ENCODE results near the gene OR6C65. TPM values are rescaled to one million over a fixed set of nuclear protein-coding genes. Genes with fewer than 3 reads are reported as not detected.
"Not testable (repeated sequence)": the region's sequence is repeated elsewhere in the genome, so short reads cannot be mapped to it uniquely, and the experiment has no call there.

OR6C65 gene
- total and polyA plus RNA-seq, 5 experiments from 2014 or later: not detected

- H3K4me1 Mint-ChIP-seq, H3K36me3 Mint-ChIP-seq, DNase-seq, POLR2A ChIA-PET, H3K9me3 Mint-ChIP-seq: not testable (repeated sequence)
- Mint-ChIP-seq H3K27me3 (peaks cover 32 to 66% (median 42%) of the 10 kb centered on the region in 5 donors), H3K27ac (peak overlapping the region in 1 of 10 donors; percentile 58), H3K4me3 (peak overlapping the region in 7 of 10 donors; percentile 6 to 57 (median 32))
- ATAC-seq: peak; percentile 70 to 93
These were observed 14.6 kb downstream of the OR6C65 start for GRCh38 chr12:55414889-55415288.

- Mint-ChIP-seq H3K36me3 (peaks cover 0 to 5% (median 0%) of the 10 kb centered on the region in 3 donors), H3K27ac (no peak overlapping the region), H3K9me3 (peaks cover 0 to 4% (median 0%) of the 10 kb centered on the region in 9 donors), H3K27me3 (peaks cover 34 to 69% (median 48%) of the 10 kb centered on the region in 5 donors), H3K4me1 (peaks cover 1 to 7% (median 3%) of the 10 kb centered on the region in 4 donors), H3K4me3 (no peak overlapping the region)
- POLR2A ChIA-PET: no interaction called here
- no peak for DNase-seq
- no peak for ATAC-seq
These were observed 16.6 kb downstream of the OR6C65 start for GRCh38 chr12:55416961-55417360.

- Mint-ChIP-seq H3K27me3 (peaks cover 33 to 47% (median 43%) of the 10 kb centered on the region in 5 donors), H3K9me3 (peaks cover 0 to 4% (median 0%) of the 10 kb centered on the region in 9 donors), H3K36me3 (peaks cover 0 to 5% (median 0%) of the 10 kb centered on the region in 3 donors), H3K4me3 (no peak overlapping the region), H3K27ac (no peak overlapping the region), H3K4me1 (peaks cover 0 to 3% (median 0%) of the 10 kb centered on the region in 4 donors)
- POLR2A ChIA-PET: no interaction called here
- DNase-seq: no peak
- no peak for ATAC-seq
These were observed 20.1 kb downstream of the OR6C65 start for GRCh38 chr12:55420307-55420962.

GRCh38 chr12:55425954-55426353, 25.6 kb downstream of the OR6C65 start, which contains the start of gene OR6C76:
OR6C76 (plus strand) TSS chr12:55426254; CDS start chr12:55426254, 0 bp downstream.
- peaks cover 10 to 35% (median 16%) of the 10 kb centered on the region in 5 donors for H3K27me3 Mint-ChIP-seq
- H3K4me1 Mint-ChIP-seq: no peaks in the 10 kb centered on the region
- POLR2A ChIA-PET: no interaction called here
- no peak within 1 kb of the TSS for H3K4me3 Mint-ChIP-seq
- no peak within 1 kb of the TSS for H3K27ac Mint-ChIP-seq
- DNase-seq: no peak
- H3K36me3 Mint-ChIP-seq: peaks cover 0 to 2% (median 0%) of the 10 kb centered on the region in 3 donors
- peaks cover 0 to 2% (median 0%) of the 10 kb centered on the region in 9 donors for H3K9me3 Mint-ChIP-seq
- no peak for ATAC-seq

- DNase-seq (no peak), ATAC-seq (no peak)
- H3K27me3 Mint-ChIP-seq: peaks cover 16 to 48% (median 25%) of the 10 kb centered on the region in 5 donors
- peaks cover 0 to 3% (median 0%) of the 10 kb centered on the region in 9 donors for H3K9me3 Mint-ChIP-seq
- H3K4me3 Mint-ChIP-seq: no peak overlapping the region
- POLR2A ChIA-PET: no interaction called here
- H3K27ac Mint-ChIP-seq: no peak overlapping the region
- no peaks in the 10 kb centered on the region for H3K4me1 Mint-ChIP-seq
- H3K36me3 Mint-ChIP-seq: no peaks in the 10 kb centered on the region
These were observed 28.3 kb downstream of the OR6C65 start for GRCh38 chr12:55428331-55429243.

GRCh38 chr12:55441233-55441632, 40.9 kb downstream of the OR6C65 start:
- POLR2A ChIA-PET, ATAC-seq, H3K4me3 Mint-ChIP-seq, H3K27ac Mint-ChIP-seq, H3K4me1 Mint-ChIP-seq, DNase-seq: not testable (repeated sequence)
- peaks cover 11 to 37% (median 22%) of the 10 kb centered on the region in 9 donors for H3K9me3 Mint-ChIP-seq
- H3K36me3 Mint-ChIP-seq: peaks cover 0 to 26% (median 0%) of the 10 kb centered on the region in 3 donors
- H3K27me3 Mint-ChIP-seq: peaks cover 2 to 14% (median 13%) of the 10 kb centered on the region in 5 donors

- H3K27ac Mint-ChIP-seq: no peak within 1 kb of the TSS
- H3K9me3 Mint-ChIP-seq: peaks cover 11 to 37% (median 22%) of the 10 kb centered on the region in 9 donors
- no peak for DNase-seq
- peaks cover 0 to 26% (median 0%) of the 10 kb centered on the region in 3 donors for H3K36me3 Mint-ChIP-seq
- H3K4me1 Mint-ChIP-seq: no peaks in the 10 kb centered on the region
- H3K4me3 Mint-ChIP-seq: no peak within 1 kb of the TSS
- H3K27me3 Mint-ChIP-seq: peaks cover 2 to 18% (median 13%) of the 10 kb centered on the region in 5 donors
- POLR2A ChIA-PET: no interaction called here
- ATAC-seq: no peak
These were observed 43.4 kb downstream of the OR6C65 start, which contains the start of gene OR6C2 for GRCh38 chr12:55443776-55444175. OR6C2 (plus strand) TSS chr12:55444076; CDS start chr12:55452214, 8,138 bp downstream.

GRCh38 chr12:55445357-55445756, 45.0 kb downstream of the OR6C65 start:
- Mint-ChIP-seq H3K9me3 (peaks cover 5 to 23% (median 14%) of the 10 kb centered on the region in 9 donors), H3K4me1 (no peaks in the 10 kb centered on the region), H3K27me3 (peaks cover 2 to 11% (median 9%) of the 10 kb centered on the region in 5 donors), H3K27ac (no peak overlapping the region), H3K4me3 (no peak overlapping the region), H3K36me3 (peaks cover 0 to 17% (median 0%) of the 10 kb centered on the region in 3 donors)
- ATAC-seq (no peak), DNase-seq (no peak)
- POLR2A ChIA-PET: no interaction called here

GRCh38 chr12:55446326-55446725, 46.0 kb downstream of the OR6C65 start:
- Mint-ChIP-seq H3K36me3 (peaks cover 0 to 12% (median 0%) of the 10 kb centered on the region in 3 donors), H3K27ac (no peak overlapping the region), H3K27me3 (peaks cover 4 to 13% (median 8%) of the 10 kb centered on the region in 5 donors), H3K4me3 (no peak overlapping the region), H3K4me1 (no peaks in the 10 kb centered on the region), H3K9me3 (peaks cover 0 to 13% (median 7%) of the 10 kb centered on the region in 9 donors)
- POLR2A ChIA-PET: no interaction called here
- DNase-seq (no peak), ATAC-seq (no peak)

GRCh38 chr12:55448825-55449224, 48.5 kb downstream of the OR6C65 start:
- POLR2A ChIA-PET: no interaction called here
- Mint-ChIP-seq H3K36me3 (no peaks in the 10 kb centered on the region), H3K4me1 (no peaks in the 10 kb centered on the region), H3K27me3 (peaks cover 6 to 24% (median 15%) of the 10 kb centered on the region in 5 donors), H3K9me3 (no peaks in the 10 kb centered on the region), H3K27ac (no peak overlapping the region), H3K4me3 (no peak overlapping the region)
- ATAC-seq: no peak
- no peak for DNase-seq

Measured in naive thymus-derived CD8-positive, alpha-beta T cell (primary cell).